GM19025 (cell line): ENCODE results near the gene EFHB.
"Not testable (repeated sequence)": the region's sequence is repeated elsewhere in the genome, so short reads cannot be mapped to it uniquely, and the experiment has no call there.

Experiments
- ATAC-seq: cut with Tn5 transposase; IDR thresholded peaks from one replicate; pipeline ENCODE4 v1.9.1; 2021; ENCODE audit warnings: mild to moderate bottlenecking, low read depth, moderate library complexity; ENCODE audit not compliant: unreplicated experiment

Gene EFHB, protein sequence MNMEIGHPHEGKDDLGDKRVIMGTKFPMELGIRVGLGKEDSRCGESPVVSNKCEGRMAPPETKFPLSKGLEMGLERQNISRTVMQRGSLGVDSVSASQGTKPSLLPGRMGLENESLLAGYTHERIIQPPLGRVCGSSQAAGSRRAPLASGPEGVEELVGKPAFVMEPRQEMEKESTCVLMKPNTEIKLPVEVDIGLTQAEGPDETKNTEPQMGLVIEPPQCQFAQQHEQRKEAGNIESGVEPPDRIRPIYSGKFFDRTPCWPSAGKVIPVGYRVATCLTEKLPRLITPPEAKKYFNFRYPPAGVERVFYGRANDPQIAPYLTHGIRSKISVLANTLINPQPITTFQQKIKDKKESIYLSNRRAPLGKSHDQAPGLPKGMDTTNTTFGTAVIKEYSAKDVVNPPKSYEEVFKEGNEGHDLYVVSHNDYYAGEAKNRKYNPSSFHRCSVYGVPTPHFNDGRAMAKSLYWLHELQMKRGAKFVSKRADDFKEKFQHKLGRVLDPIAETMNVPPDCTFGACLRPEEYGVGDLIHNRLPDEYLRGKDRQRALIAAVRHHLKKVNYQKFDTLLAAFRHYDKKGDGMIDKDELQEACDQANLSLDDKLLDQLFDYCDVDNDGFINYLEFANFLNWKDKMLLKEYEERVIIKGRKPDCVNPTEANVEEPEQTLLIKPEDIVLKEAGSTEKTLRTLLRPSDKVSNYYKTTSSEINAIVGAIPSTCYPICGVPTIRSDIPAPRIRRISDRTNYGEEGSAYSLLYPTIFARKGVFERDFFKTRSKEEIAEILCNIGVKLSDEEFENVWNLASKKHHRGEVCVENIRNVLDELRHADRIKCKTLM

DNA sequence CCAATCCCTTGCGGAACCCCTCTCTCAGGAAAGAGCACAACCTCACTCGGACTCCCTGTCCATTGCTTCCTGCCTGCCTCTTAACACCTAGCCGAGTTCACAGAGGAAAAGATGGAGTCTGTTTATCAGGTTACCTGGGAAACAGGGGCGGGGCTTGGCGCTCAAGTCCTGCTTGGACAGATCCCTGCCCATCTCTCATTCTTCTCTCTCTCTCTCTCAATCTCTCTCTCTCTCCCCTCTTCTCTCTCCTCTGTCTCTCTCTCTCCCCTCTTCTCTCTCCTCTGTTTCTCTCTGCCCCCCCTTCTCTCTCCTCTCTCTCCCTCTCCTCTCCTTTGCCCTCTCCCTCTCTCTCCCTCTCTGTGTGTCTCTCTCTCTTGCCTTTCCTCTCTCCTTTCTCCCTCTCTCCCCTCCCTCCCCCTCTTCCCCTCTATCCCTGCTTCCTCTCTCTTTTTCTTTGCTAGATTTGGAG, at the start of gene EFHB:
Gene EFHB, minus strand, starts transcription at position 120 of the 469 bp plus-strand sequence. CDS start 199 bp downstream, outside the sequence.
- ATAC-seq: no peak

DNA sequence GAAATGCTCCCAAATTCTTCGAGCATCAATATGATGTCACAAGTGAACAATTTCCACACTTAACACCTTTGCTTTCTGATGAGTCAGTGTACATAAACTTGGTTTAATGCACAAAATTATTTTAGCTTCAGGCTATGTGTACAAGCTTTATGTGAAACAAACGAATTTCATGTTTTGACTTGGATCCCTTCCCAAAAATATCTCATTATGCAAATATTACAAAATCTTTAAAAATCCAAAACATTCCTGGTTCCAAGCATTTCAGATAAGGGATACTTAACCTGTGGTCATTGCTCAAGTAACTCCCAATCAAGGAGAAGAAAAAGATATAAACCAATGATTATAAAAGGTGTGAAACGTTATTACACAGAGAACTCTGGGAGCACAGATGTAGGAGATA, 38.0 kb upstream of the EFHB start:
- no peak for ATAC-seq

DNA sequence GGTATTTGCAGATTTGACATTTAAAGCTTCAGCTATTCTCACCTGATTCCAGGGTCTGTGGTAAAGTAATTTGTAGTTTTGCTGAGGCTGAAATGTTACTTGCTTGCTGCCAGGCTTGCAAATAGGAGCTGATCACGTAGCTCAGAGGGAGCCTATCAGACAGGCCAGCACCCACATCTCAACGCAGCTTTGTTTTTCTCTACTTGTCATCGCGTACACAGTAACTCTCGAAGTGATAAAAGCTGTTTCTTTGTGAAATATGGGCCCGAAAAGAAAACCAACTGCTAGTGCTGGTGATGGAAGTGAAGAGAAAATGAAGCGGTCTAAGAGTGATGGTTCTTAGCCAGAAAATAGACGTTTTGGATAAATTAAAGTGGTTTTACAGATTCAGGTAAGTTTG, 36.3 kb upstream of the EFHB start:
- no peak for ATAC-seq

DNA sequence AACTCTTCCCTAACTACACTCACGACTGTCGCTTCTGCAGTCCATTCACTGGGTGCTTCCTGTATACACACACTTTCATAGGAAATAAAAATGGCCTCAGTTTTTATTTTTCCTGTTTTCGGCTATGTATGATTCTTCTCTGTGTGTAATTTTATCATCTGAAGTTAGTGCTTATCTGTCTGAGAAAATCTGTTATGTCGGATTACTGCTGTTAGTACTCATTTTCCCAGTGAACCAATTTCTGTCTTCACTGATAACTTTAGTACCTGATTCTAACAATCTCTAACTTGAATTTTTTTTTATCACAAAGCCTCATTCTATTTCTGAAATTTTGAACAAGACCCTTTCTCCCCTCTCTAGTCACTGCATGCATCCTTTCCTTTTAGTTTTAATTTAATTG, 33.8 kb upstream of the EFHB start:
- ATAC-seq: no peak

DNA sequence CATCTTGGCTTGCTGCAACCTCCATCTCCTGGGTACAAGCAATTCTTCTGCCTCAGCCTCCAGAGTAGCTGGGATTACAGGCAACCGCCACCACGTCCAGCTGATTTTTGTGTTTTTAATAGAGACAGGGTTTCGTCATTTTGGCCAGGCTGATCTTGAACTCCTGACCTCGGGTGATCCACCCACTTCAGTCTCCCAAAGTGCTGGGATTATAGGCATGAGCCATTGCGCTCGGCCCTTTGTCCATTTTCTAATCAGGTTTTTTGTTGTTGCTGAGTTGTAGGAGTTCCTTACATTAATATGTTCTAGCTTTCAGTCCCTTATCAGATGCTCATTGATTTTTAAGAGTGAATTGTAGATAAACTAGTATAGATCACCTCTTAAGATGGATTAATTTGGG, 33.2 kb upstream of the EFHB start:
- no peak for ATAC-seq

DNA sequence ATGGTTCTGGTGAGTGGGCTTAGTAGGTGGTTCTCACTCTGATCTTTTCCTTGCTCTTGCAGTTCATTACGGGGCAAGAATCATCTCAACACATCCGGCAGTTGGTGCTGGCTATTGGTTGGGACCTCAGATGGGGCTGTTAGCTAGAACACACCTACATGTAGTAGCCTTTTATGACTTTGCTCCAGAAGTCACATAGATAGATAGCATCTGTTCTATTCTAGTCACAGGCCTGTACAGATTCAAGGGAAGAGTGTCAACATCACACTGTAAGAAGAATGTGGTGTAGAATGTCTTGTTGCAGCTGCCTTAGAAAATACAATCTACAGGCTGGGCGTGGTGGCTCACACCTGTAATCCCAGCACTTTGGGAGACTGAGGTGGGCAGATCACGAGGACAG, 27.9 kb upstream of the EFHB start:
- ATAC-seq: no peak

DNA sequence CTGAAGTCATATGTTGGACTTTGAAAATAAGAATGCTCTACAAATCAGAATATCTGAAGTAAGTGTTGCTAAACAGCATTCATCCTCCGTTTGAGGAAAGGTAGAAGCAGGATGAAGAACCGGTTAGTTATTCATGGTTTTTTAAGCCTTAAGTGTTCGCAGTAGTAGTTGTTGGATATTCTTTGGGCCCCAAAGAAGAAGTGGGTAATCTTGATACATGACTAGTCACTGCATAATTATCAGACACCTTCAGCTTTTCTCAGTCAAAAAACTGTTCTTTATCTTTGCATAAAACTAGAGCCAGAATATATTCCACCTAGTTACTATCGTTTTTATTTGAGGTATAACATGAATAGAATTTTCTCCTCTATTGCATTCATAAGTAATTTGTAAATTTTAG, 26.7 kb upstream of the EFHB start:
- no peak for ATAC-seq

DNA sequence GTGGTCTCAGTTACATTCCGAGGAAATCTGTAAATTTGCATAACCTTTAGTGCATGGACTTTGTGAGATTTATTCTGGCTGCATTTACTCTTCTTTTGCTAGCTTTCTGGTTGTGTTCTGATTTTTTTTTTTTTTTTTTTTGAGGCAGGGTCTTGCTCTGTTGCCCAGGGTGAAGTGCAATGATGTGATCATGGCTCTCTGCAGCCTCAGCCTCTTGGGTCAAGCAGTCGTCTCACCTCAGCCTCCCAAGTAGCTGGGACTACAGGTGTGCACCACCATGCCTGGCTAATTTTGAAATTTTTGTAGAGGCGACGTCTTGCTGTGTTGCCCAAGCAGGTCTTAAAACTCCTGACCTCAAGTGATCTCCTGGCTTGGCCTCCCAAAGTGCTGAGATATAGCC, 25.5 kb upstream of the EFHB start:
- no peak for ATAC-seq

DNA sequence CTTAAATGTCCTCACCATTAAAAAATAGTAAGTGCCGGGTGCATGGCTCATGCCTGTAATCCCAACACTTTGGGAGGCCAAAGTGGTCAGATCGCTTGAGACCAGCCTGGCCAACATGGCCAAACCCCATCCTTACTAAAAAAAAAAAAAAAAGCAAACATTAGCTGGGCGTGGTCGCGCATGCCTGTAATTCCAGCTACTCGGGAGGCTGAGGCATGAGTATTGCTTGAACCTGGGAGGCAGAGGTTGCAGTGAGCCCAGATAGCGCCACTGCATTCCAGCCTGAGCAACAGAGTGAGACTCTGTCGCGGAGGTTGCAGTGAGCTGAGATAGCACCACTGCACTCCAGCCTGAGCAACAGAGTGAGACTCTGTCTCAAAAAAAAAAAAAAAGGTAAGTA, 23.3 kb upstream of the EFHB start:
- ATAC-seq: not testable (repeated sequence)

DNA sequence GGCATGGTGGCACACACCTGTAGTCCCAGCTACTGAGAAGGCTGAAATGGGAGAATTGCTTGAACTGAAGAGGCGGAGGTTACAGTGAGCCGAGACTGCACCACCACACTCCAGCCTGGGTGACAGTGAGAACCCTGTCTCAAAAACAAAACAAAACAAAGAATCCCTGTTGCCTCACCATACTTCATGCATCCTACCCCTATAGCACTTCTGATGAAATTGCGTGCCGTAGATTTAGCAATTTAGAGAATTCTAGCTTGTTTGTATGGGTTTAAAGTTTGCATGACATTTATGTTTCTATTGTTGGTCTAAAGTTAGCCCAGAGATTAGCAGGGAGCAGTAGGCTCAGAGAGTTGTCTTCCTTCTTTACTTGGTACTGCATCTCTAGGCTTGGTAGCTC, 20.7 kb upstream of the EFHB start:
- ATAC-seq: no peak

DNA sequence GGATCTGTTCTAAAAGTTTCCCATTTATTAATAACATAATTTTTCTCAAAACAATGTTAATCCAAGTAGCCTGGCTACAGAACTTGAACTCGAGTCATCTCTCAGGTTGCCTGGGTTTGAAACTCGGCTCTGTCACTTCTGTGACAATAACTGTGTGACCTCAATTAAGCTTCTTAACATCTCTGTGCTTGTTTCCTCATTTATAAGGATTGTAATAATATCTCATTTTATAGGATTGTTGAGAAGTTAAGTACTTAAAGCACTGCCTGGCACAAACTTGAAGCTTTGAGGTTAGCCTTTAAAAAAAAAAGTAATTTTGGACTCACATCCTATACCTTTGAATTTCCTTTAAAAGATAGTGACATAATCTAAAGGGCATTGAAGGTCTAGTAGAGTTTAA, 16.3 kb upstream of the EFHB start:
- no peak for ATAC-seq

DNA sequence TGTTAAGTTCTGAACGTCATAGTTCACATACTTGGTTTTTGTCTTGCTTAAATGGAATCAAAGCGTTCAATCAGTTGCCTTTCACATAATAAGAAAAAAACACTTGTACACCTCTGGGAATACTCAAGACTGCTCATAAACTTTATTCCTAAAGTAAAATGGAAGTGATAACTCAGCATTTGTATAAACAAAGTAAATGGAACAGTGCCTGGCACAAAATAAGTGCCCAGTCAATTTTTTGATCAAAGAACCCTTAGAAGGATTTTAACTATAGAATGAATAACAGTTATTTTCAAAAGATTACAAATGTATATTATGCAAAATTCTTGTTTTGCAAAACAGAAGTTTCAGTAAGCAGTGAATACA, 14.2 kb upstream of the EFHB start:
- ATAC-seq: no peak

DNA sequence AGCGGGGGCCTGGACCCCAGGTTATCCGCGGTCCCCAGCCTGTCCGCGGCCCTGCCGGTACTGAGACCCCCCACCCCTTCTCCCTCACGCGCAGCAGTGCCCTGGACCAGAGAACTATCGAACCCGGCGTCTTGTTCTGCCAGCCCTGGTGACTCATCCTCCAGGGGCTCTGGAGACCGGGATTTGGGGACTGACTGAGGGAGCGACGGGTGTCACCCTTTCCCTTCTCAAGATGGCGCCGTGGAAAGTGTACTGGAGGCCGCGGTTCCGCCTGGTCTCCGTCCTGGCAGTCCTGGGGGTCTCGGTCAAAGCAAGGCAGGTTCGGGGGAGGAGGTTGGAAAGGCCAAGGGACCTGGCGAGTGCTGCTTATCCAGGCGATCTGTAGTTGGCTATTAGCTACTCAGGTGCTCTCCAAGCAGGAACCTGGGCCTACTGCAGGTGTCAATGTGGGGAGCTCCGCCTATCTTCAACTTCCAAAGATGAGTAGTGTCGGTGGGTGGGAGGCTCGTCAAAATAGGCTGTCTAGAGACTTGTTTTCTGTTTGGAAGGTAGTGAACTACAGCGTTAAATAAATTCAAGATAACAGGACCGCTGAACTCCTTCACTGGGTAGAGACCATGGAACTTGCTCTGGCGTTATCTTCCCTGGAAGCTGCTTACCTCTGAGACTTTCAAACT, 13.7 kb upstream of the EFHB start:
- peak; percentile 1 for ATAC-seq

DNA sequence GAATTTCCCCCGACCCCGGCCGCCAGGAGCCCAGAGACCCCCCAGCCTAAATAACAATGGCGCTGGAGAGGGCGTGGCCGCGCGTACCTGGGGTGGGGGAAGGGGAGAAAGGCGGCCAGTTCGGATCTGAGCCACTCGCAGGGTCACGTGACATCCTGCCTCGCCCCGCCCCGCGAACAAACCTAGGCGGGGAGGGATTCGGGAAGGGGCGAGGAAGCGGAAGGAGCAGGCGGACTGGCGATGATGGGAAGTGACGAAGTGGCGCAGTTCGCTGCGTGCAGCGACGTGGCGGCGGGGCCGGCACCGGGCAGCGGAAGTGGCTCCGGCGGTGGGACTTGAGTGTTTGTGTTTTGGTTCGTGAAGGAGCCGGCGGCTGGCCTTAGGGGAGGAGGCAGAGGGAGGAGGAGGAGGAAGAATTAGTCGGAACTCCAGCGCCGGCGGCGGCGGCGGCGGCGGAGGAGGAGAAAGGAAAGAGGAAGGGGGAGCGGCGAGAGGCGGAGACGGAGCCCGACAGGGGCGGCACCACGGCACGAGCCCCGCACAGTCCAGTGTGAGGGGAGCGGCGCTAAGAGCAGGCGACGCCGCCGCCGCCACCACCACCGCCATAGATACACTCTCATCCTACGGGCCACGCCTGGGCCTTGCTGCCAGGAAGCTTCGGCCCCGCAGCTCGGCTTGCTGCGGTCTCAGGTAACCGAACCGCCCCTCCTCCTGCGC, 13.0 kb upstream of the EFHB start, which contains the start of gene RAB5A:
Gene RAB5A, plus strand, starts transcription at position 266 of the 717 bp plus-strand sequence. CDS start 3,802 bp downstream, outside the sequence.
- ATAC-seq: peak; percentile 96

DNA sequence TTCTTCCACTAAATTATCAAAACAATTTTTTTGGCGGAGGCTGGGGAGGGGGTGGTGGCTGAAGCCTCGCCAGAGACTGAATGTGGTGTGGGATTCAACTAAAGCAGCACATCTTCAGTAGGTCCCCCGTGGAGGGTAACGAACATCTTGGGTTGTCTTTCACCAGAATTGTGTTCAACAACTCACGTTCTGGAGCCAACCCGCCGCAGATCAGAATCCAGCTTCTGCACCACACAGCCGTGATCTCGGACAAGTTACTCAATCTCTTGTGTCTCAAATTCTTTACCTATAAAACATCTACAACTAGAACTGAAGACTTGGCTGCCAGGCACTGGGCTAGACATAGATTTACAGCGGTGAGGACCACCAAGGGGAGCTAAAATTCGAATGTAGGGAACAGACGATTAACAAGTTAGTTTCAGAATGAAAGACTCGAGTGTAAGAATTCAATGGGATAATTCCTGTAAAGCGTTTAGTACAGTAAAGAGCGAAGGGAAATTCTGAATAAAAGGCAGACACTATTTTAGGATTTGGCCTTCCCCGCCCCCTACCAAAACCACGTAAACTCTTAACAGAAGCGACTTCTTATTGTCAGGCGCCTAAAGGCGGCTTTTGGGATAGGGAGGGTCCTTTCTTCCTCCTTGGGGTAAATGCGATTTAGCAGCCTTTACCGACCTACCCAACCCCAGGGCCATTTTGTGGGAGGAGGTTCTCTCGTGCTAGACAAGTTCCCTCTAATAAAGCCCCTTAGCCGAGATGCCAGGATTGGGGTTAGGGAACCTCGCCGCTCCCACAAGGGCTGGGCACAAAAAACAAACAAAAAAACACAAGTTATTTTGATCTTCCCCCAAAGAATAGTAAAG, 12.2 kb upstream of the EFHB start:
- no peak for ATAC-seq

DNA sequence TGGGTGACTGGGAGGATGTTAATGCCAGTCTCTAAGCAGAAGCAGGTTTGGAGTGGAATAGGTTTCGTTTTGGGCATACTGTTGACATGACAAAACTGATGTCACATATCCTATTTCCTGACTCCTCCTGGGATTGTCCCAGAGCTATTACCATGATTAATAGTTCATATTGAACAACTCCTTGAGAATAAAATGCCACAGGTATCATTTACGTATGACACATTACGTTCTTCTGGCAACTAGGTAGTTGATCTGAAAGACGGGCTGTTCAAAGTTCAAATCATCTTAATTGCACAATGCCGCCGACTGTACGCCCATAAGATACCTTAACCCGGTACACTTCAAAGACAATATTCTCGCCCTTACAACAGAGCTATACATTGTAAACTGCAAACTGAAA, 11.5 kb upstream of the EFHB start:
- no peak for ATAC-seq

DNA sequence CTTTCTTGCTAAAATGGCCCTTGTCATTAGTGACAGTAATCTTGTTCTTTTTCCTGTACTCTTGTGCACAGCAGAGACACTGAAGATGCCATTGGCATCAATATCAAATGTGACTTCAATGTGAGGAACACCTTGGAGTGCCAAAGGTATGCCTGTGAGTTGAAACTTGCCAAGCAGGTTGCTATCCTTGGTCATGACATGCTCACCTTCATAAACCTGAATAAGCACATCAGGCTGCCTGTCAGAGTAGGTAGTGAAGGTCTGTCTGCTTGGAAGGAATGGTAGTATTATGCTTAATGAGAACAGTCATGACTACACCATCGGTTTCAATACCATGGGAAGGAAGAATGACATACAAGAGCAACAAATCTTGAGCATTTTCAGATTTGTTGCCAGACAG, 6.6 kb upstream of the EFHB start:
- ATAC-seq: no peak

DNA sequence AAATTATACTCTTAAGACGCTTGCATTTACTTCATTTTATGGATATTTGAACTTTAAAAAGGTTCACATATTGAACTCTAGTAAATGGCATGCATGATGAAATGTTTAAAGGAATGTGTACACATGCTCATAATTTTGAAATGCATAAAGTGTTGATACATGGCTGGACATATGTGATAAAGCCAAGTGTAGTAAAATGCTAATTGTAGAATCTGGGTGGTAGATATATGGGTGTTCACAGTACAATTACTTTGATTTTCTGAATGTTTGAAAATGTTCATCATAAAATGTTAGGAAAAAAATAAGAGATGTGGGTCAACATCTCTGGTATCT, 4.2 kb upstream of the EFHB start:
- no peak for ATAC-seq

DNA sequence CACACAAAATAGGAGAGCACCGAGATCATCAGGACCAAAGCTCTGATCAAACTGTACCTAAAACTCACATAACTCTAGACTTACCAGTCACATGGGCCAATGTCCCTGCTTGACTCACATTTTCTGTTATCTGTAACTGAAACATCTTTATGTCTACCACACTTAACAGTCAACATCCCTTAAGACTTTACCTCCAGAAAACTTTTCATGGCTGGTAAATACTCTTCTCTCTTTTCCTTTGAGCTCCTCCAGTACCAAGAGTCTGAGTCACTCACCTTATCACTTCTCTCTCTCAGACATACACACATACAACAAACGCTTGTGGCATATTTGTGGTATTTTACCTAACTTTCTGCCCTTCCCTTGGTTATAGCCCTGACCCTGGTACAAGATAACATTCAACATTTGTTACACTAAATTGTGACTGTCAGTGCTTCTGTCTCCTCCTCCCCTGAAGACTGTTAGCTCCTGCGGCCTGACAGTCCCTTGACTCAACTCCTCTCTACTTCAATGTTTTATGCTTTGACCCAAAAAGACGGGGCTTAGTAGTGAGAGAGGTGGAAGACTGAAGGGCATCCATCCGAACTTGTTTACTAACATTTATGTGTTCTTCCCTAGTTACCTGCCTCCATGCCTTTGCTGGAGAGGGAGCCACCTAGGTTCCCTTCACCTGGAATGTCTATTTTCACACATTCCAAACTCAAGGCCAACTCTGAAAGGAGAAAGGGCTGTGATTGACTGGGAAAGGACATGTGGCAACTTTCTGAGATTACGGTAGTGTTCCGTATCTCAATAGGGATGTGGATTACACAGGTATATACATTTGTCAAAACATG, 3.7 kb upstream of the EFHB start:
- no peak for ATAC-seq
